ENCODE data around the gene SOX5.

DNA sequence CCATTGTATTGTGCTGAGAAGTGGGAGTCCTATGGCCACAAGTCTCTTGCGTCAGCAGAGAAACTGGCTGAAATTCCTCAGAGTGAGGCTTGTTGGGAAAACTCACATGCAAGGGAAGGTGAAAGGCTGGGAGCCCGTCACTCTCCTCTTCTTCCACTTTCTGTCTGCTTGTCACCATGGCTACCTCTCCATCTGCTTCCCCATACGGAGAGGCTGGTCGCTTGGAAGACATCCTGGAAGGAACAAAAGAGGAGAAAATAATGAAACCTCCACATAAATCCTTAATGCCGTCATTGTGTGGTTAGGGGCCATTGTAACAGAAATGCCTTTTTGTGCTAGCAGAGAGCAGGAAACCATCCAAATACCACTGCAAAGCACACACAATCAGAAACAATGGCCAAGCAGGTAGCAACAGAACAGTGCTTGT is 53.7 kb downstream of the SOX5 start:
- TF ChIP-seq CTCF (IDR thresholded peaks at IDR 0.05) (no peak), POLR2A (IDR thresholded peaks at IDR 0.05) (no peak), POLR2AphosphoS5 (IDR thresholded peaks at IDR 0.05) (no peak)

All from sigmoid colon (tissue), 4 donors.